KOPT-K1 (cell line): ENCODE data around the gene UBE2G1.

Experiments used
- H3K27ac ChIP-seq: fragments of 200-600 bp; sonication (generic); 2 replicates; pipeline ENCODE4 v1.5.1; 2016; ENCODE audit warnings: antibody characterized with exemption, mild to moderate bottlenecking, low read depth, low read length; ENCODE audit not compliant: poor library complexity, severe bottlenecking
- H3K36me3 ChIP-seq: fragments of 200-600 bp; sonication (generic); 2 replicates; pipeline ENCODE4 v1.5.1; 2017; ENCODE audit warnings: antibody characterized with exemption, mild to moderate bottlenecking, low read length, moderate library complexity; ENCODE audit not compliant: insufficient read depth
- H3K9me3 ChIP-seq: fragments of 200-600 bp; sonication (generic); 2 replicates; pipeline ENCODE4 v1.5.1; 2017; ENCODE audit warnings: antibody characterized with exemption, low read length, mild to moderate bottlenecking; ENCODE audit not compliant: insufficient read depth, poor library complexity, severe bottlenecking

Gene UBE2G1

GRCh38 chr17:4241535-4241934 is 124.9 kb downstream of the UBE2G1 start:
- Histone ChIP-seq H3K9me3 (no peaks in the 10 kb centered on the region), H3K27ac (no peak overlapping the region), H3K36me3 (peaks cover 68% of the 10 kb centered on the region)

- Histone ChIP-seq H3K36me3 (peaks cover 88% of the 10 kb centered on the region), H3K27ac (no peak overlapping the region), H3K9me3 (no peaks in the 10 kb centered on the region)
These were observed 130.0 kb downstream of the UBE2G1 start for GRCh38 chr17:4236456-4236855.

GRCh38 chr17:4235372-4236279 is 130.8 kb downstream of the UBE2G1 start:
- Histone ChIP-seq H3K36me3 (peaks cover 88% of the 10 kb centered on the region), H3K9me3 (no peaks in the 10 kb centered on the region), H3K27ac (no peak overlapping the region)

DNA sequence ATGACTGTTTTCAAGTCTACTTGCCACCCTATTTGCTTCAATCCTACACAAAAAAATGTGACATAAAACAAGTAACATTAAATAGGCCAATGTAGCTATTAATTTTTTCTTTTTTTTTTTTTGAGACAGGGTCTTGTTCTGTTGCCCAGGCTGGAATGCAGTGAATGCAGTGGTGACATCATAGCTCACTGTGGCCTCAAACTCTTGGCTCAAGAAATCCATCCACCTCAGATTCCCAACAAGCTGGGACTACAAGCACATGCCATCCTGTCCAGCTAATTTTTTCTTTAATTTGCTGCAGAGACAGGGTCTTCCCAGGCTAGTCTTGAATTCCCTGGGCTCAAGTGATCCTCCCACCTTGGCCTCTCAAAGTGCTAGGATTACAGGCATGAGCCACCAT is 132.1 kb downstream of the UBE2G1 start:
- Histone ChIP-seq H3K27ac (no peak overlapping the region), H3K36me3 (peaks cover 90% of the 10 kb centered on the region), H3K9me3 (no peaks in the 10 kb centered on the region)

- H3K9me3 ChIP-seq, result no peaks in the 10 kb centered on the region
- peaks cover 88% of the 10 kb centered on the region for H3K36me3 ChIP-seq
- no peak overlapping the region for H3K27ac ChIP-seq
These were observed 132.7 kb downstream of the UBE2G1 start for GRCh38 chr17:4233668-4234258.

DNA sequence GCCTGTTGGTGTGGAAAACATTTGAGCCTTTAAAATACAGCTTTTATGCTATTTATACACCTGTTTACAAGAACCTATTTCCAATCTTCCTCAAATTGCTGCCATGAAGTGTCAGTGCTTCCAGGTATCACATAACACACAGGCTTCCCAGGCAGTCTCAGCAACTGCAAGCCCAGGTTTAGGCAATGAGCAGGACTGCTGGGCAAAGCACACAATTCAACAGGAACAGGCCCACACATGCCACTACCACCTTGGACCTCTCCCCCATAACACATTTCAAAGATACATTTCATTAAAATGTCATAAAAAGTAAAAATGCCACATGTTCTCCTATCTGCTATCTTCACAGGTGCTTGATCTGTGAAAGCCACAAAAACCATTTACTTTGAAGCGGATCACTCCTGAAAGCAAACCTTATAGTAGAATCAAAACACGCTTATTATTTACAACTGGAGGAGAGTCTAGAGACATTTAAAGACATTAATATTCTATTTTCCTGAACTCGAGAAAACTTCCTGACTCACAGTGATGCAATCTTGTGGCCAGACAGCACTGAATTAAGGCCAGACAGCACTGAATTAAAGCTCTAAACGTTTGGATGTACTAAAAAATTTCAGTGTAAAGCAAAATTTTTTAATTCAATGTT is 134.2 kb downstream of the UBE2G1 start:
- Histone ChIP-seq H3K36me3 (peaks cover 89% of the 10 kb centered on the region), H3K9me3 (no peaks in the 10 kb centered on the region), H3K27ac (no peak overlapping the region)

DNA sequence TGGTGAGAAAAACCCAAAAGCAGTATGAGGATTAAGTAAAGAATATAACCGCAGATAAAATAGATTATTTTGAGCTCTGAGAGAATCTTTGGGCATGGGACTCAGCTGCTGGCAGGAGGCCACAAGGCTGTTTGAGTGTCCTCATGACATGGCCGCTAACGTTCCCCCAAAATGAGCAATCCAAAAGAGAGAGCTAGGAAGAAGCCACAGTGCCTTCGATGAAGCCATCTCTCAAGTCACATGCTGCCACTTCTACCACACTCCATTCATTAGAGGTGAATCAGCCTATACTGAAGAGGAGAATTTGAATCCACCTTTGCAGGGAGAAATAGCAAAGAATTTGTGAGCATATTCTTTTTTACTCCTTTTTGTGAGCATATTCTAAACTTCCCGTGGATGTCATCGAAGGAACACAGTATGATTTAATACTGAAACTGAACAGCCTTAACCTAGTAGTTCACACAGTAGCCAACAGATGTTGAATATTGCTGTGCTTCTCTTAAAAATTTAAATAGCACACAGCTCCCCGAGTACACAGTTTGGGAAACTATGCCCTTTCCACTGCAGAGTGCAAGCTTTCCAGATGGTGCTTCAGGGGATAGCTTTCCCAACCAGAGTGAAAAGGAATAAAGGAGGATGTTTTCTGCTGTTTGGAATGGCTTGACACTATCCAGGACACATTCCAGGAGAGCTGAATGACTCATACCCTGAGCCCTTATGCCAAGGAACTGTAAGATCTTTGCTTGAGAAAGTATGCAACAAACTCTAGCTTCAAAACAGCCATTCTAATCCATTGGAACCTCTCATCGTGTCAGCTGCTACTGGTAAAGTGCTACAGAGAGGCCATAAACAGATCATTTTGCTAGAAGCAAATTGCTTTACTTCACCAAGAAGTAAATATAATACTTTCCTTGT is 136.6 kb downstream of the UBE2G1 start:
- Histone ChIP-seq H3K9me3 (no peaks in the 10 kb centered on the region), H3K36me3 (peaks cover 77% of the 10 kb centered on the region), H3K27ac (no peak overlapping the region)

- peaks cover 48% of the 10 kb centered on the region for H3K36me3 ChIP-seq
- H3K9me3 ChIP-seq, result no peaks in the 10 kb centered on the region
- H3K27ac ChIP-seq, result no peak overlapping the region
These were observed 144.4 kb downstream of the UBE2G1 start for GRCh38 chr17:4221899-4222659.

GRCh38 chr17:4221163-4221562 is 145.3 kb downstream of the UBE2G1 start:
- Histone ChIP-seq H3K27ac (no peak overlapping the region), H3K9me3 (no peaks in the 10 kb centered on the region), H3K36me3 (peaks cover 52% of the 10 kb centered on the region)

DNA sequence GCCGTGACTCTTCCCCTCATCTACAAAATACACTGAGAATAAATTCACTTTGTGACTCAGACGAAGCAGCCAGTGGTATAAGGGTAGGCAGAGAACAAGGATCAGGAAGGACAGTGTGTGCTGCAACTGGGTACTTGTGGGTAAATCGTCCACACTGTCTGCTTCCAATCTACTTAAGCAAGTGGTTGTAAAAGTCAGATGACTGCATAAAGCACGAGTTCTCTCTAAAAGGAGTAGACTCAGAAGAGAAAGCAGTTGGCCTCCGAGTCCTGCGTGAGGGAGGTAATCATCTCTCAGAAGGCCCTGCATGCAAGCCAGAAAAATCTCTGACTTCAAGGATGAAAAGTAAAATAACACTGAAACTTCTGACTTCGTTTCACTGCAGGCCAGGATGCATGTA is 145.8 kb downstream of the UBE2G1 start:
- no peaks in the 10 kb centered on the region for H3K9me3 ChIP-seq
- H3K36me3 ChIP-seq, result peaks cover 52% of the 10 kb centered on the region
- H3K27ac ChIP-seq, result no peak overlapping the region
